ENCODE measurements around the gene HIVEP3.
"Not testable (repeated sequence)": the region's sequence is repeated elsewhere in the genome, so short reads cannot be mapped to it uniquely, and the experiment has no call there.

Gene HIVEP3

GRCh38 chr1:41580520-41581172, 338.1 kb downstream of the HIVEP3 start:
- no peak for DNase-seq (ENCODE audit: low spot score)

- no peak for DNase-seq (ENCODE audit: low spot score)
These were observed 338.7 kb downstream of the HIVEP3 start for GRCh38 chr1:41580021-41580420.

- no peak for DNase-seq (ENCODE audit: low spot score)
These were observed 339.9 kb downstream of the HIVEP3 start for GRCh38 chr1:41578712-41579335.

- DNase-seq (ENCODE audit: low spot score), result no peak
These were observed 342.1 kb downstream of the HIVEP3 start for GRCh38 chr1:41576620-41577019.

DNA sequence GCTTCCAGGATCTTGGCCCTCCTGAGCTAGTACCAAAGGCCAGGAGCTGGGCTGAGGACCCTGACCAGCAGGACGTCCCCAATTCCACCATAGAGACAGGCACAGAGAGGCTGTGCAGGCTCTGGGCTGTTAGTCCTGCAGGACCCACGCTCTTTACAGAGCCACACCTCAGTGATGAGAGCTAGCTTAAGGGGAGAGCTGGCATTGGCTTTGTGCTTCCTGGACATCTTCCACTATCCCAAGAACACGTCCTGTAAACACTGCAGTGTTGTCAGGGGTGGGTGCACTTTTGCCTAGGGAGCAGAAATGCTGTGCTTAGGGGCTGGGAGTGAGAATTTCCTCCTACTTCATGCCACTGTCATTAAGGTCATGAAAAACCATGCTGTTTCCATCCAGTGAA, 342.5 kb downstream of the HIVEP3 start:
- DNase-seq (ENCODE audit: low spot score), result no peak

DNA sequence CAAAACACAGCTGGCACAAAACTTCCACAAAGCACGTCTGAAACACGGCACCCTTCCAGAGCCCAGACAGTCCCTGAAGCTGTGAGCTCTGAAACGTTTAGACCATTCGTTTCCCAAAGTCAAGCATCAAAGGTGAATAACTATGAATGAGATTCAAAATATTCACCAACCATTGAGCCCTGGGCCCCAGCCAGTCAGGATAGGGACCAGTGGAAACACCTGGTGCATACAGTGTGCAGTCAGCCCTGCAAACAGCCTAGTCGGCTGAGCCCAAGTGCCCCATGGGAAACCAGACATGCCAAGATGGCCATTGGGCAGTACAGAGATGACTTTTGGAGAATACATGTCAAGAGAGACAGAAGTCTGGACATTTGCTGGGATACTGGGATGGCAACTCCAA, 343.9 kb downstream of the HIVEP3 start:
- DNase-seq (ENCODE audit: low spot score), result no peak

DNA sequence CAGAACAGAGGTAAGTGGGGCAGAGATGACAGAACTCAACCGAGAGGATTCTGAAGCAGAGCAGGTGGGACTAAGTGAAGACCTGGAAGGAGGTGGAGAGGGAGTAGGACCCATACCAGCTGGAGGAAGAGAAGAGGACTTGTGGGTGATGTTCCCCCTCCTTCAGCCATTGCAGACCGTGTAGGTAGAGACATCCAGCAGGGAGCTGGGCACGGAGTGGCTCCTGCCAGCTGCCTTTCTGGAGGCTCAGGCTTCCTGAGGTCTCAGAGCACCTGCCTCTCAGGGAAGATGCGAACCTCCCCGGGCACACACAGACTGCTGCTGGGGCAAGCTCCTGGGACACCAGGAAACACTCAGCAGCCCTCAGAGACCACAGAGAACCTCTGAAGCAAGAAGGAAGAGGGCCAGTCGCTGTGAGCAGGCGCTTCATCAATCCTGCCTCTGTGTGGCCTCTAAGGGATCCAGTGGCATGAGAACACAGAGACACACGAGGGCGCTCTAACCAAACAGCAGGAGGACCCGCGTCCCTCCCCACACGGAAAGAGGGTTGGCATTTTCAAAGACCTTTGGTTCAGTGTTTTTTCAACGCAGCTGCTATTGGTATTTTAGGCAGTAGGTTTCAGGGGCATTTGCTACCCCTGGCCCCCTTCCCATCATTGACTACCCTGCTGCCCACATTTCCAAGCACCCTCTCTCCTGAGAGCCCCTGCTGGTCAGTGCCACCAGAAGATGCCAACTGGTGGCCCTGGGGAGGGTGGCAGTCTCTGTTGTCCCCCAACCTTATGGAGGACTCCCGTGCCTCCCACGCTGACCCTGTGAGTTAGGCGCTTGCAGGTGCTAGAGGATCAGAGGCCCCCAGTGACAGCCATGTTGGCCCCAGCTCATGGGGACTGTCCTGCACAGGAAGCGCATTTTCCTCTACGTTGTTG, 344.7 kb downstream of the HIVEP3 start:
- DNase-seq (ENCODE audit: low spot score), result peak; percentile 88

GRCh38 chr1:41573194-41573593, 345.5 kb downstream of the HIVEP3 start:
- DNase-seq (ENCODE audit: low spot score), result no peak

DNA sequence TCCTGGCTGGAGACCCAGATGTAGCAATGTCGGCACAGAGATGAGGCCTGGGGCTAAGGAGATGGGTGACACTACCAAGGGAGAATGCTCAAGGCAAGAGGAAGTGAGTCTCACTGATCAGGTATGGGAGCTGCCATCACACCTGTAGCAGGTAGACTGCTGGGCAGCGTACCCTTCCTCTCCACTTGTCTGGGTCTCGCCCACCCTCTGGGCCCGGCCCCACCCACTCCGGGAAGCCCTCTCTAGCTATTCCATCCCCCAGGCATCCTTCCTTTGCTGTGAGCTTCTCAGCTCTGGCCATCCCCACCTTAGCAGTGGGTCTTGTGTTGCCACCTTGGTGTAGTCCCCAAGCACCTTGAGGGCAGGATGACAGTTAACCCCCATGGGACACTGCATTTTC, 346.5 kb downstream of the HIVEP3 start:
- no peak for DNase-seq (ENCODE audit: low spot score)

- no peak for DNase-seq (ENCODE audit: low spot score)
These were observed 347.7 kb downstream of the HIVEP3 start for GRCh38 chr1:41571041-41571440.

GRCh38 chr1:41568204-41568603, 350.5 kb downstream of the HIVEP3 start:
- DNase-seq (ENCODE audit: low spot score), result no peak

GRCh38 chr1:41566969-41567368, 351.8 kb downstream of the HIVEP3 start:
- DNase-seq (ENCODE audit: low spot score), result no peak

DNA sequence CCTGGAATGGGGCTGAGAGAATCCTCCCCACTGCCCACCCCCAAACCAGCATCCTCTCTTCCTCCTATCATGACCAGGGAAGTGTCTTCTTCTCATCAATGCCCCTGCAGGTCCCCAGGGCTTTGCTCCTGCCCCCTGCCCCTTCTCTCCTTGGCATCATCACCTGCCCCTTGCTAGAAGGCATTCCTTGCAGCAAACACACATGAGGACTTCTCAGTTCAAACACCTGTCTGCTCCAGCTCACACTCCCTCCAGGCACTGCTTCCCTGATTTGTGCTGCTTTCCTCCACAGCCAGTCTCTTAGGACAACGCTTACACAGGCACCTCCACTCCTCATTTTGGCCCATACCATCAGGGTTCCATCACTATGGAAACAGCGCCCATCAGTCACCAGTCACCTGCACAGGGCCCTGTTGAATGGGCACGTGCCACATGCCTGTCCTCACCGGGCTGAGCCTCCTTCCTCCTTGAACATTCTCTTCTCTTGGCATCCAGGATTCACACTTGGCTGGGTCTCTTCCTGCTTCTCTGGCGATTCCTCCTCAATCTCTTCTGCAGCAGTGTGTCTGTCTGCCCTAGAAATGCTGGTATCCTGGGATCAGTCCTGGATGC, 352.3 kb downstream of the HIVEP3 start:
- no peak for DNase-seq (ENCODE audit: low spot score)

- DNase-seq (ENCODE audit: low spot score), result no peak
These were observed 353.8 kb downstream of the HIVEP3 start for GRCh38 chr1:41564741-41565475.

- DNase-seq (ENCODE audit: low spot score), result no peak
These were observed 356.4 kb downstream of the HIVEP3 start for GRCh38 chr1:41562328-41562727.

- no peak for DNase-seq (ENCODE audit: low spot score)
These were observed 357.8 kb downstream of the HIVEP3 start for GRCh38 chr1:41560931-41561330.

GRCh38 chr1:41560496-41560895, 358.2 kb downstream of the HIVEP3 start:
- no peak for DNase-seq (ENCODE audit: low spot score)

DNA sequence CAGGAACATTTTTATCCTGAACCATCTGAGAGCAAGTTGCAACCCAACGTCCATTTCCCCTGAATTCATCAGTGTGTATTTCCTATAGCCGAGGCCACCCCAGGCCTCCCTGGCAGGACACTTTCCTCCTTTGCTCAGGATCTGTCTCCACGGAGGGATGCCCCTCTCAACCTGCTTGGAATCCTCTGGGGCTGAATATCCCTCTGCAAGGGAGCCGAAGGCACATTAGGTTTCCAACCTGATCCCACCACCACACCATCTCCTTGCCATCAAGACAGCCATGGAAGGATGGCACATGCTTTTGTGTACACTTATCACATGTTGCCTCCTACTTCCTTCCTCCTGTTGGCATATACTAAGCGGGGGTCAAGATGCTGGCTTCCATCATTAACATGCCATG, 359.4 kb downstream of the HIVEP3 start:
- no peak for DNase-seq (ENCODE audit: low spot score)

DNA sequence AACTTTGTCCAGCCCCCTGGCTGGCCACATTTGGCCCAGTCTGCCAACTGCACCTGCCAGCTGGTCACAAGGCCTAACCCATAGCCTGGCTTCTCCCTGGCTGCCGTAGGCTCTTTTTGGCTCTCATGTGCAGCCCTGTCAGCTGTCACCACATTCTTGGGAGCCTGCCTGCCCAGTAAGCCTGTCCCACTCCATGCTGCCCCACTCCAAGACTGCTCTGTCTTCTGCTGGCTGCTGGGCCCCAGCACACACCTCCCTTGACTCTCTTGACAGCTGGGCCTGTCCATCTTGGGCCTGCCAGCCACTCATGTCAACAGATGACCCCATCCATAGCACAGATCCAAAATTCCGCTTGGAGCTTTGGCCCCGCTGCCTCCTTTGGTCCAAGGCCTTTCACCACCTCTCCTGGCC, 360.0 kb downstream of the HIVEP3 start:
- peak; percentile 78 for DNase-seq (ENCODE audit: low spot score)

- DNase-seq (ENCODE audit: low spot score), result peak; percentile 34
These were observed 360.8 kb downstream of the HIVEP3 start for GRCh38 chr1:41557751-41558455.

GRCh38 chr1:41554746-41555145, 364.0 kb downstream of the HIVEP3 start:
- not testable (repeated sequence) for DNase-seq (ENCODE audit: low spot score)
